H54 (cell line): ENCODE results near the gene IFNA17.
"Not testable (repeated sequence)": the region's sequence is repeated elsewhere in the genome, so short reads cannot be mapped to it uniquely, and the experiment has no call there.

Experiments used
- DNase-seq: peaks from one replicate; pipeline ENCODE4 v3.0.0; 2011; ENCODE audit warnings: low spot score, mixed read lengths; ENCODE audit not compliant: insufficient read length
- FAIRE-seq: peaks from 3 replicates; lab custom pipeline; 2011; peaks lifted over from hg19 to GRCh38; lab: Jason Lieb, UNC
- POLR2A ChIP-seq: IDR thresholded peaks from 2 replicates; pipeline ENCODE4 v1.6.1; 2011; ENCODE audit warnings: low read depth, mild to moderate bottlenecking, low read length

Gene IFNA17

DNA sequence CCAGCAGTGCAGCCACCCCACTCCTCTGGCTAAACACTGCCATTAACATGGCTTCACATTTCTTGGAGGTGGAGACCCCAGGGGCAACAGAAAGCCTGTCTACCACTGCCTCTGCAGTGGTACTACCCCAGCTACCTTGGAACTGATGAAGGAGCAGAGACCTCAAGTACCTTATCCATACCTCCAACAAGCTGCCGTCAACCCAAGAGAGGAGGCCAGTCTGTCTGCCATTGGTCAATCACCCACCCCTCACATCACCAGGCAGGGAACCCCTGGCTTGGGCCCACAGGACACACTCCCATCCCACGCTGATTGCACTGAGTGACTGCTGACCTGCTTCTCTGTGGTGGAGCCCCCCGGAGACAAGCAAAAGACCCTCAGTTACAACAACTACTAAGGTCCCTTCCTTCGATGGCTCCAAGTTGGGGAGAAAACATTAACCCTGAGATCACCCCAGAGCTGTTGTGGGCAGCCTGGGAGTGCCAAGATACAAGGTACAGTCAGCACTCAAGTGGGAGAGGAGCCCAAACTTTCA, 6.2 kb upstream of the IFNA17 start:
- TF ChIP-seq POLR2A: no peak
- no peak for FAIRE-seq
- no peak for DNase-seq

GRCh38 chr9:21233258-21233657, 5.2 kb upstream of the IFNA17 start:
- TF ChIP-seq POLR2A: no peak
- no peak for FAIRE-seq
- no peak for DNase-seq

- FAIRE-seq, DNase-seq: not testable (repeated sequence)
These were observed 10.8 kb downstream of the IFNA17 start, which contains the start of gene IFNA16 for GRCh38 chr9:21217211-21217610. Gene IFNA16, minus strand, starts transcription at chr9:21217311. Its CDS starts 6 bp downstream, at chr9:21217305.

DNA sequence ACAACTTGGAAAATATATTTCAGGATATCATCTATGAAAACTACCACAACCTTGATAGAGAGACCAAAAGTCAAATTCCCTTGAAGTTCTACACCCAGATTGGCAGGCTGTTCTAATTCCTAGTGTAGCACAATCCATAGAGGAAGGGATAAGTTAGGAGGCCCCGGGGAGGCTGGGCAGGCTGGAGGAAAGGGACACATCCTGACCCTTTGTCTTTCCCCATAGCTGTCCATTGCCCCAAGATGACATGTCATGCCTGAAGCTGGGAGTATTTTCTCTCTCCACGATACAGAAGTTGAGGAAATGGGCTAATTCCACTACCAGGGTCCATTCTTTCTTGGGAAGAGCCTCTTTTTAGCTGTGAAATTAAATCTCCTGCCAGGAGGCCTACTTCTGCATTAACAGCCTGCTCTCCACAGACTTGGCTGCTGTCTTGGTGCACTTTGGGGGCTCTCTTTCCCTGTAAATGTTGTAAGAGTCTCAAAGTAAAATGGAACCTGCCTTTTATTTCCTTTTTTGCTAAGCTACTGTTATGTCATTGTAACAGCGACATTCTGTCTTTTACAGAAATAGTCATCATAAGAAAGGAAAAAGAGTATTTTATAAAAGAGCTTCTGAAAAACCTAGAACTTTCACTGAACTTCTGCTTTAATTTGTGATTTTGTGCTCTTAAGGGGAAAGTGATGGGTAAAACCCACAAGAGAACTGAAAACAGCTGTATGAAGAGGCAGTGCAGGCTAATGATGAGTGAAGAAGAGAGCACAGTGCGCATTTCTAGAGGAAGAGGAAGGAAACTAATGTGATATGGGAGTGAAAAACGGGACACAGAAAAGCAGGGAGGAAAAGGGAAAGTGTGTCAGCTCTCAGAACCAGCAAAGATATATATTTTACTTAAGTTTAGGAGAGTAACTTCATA, 14.4 kb downstream of the IFNA17 start:
- DNase-seq: not testable (repeated sequence)
- FAIRE-seq: peak; percentile 78

GRCh38 chr9:21212160-21212559, 15.9 kb downstream of the IFNA17 start:
- not testable (repeated sequence) for FAIRE-seq, DNase-seq

- not testable (repeated sequence) for FAIRE-seq, DNase-seq
These were observed 17.2 kb downstream of the IFNA17 start for GRCh38 chr9:21210782-21211181.

DNA sequence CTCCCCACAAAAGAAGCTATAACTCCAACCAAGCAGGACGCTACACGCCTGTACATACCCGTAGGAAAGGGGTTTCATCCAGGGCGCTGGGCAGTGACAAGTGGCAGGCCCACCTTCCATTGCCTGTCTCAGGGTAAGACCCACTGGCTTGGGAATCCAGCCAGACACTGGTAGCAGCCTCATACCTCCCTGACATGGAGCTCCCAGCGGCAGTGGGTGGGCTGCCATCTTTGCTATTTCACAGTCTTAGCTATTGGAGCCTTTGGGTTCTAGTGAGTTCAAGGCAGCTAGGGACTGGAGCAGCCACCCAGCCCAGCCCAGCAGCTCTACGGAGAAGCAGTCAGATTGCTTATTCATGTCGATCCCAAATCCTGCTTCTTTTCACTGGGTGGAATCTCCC, 17.7 kb downstream of the IFNA17 start:
- TF ChIP-seq POLR2A: no peak

GRCh38 chr9:21207043-21207442, 21.0 kb downstream of the IFNA17 start, which contains the start of gene IFNA10:
Gene IFNA10, minus strand, starts transcription at chr9:21207143. Its CDS starts 46 bp downstream, at chr9:21207097.
- not testable (repeated sequence) for DNase-seq, FAIRE-seq

More for the DNA sequence above, 17.7 kb downstream of the IFNA17 start:
- no peak for DNase-seq
- no peak for FAIRE-seq

DNA sequence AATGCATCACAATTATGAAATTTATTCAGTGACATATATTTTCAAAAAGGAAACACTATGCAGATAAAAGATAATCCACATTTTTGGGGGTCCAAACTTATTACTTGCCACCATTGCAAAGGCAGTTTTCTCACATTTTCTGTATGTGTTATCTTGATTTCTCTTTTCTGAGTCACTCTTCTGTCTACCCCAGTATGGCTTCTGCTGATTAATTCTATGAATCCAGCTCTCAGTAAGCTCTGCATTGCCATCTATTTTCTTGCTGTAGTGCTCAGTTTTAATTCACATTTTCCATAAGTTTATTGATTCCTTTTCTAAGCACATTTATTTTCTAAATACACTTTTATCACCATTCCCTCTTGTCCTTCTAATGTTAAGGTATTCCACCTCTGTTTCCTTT, 22.8 kb downstream of the IFNA17 start:
- no peak for FAIRE-seq
- DNase-seq: no peak
- no peak for TF ChIP-seq POLR2A

- DNase-seq, FAIRE-seq: not testable (repeated sequence)
These were observed 25.9 kb downstream of the IFNA17 start, which contains the start of gene IFNA7 for GRCh38 chr9:21202105-21202504. Gene IFNA7, minus strand, starts transcription at chr9:21202205. Its CDS starts 40 bp downstream, at chr9:21202165.

GRCh38 chr9:21194867-21195776, 32.9 kb downstream of the IFNA17 start:
- FAIRE-seq: peak; percentile 81
- DNase-seq: not testable (repeated sequence)

DNA sequence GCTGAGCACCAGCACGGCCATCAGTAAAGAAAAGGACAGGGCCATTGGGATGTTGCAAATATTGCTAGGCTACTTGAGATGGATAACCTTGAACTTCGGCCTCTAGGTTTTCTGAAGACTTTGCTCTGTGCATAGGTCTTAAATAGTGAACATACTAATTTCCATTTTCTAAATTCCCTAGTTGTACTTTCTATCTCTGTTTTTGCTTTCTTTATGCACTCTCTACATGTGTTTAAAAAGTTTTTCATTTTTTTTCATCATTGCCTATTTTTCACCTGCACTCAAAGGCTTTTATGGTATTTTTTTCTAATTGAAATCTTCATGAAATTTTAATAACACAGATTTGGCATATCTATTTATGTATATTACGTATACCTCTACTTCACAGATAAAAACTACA, 40.5 kb downstream of the IFNA17 start, which contains the start of gene IFNA4:
IFNA4 (minus strand) TSS at position 101 of the 400 bp plus-strand sequence; CDS start at position 45, 56 bp downstream.
- not testable (repeated sequence) for DNase-seq, FAIRE-seq

GRCh38 chr9:21182810-21183736, 44.9 kb downstream of the IFNA17 start:
- peak; percentile 93 for FAIRE-seq

More at GRCh38 chr9:21182810-21183736, 44.9 kb downstream of the IFNA17 start:
- DNase-seq: not testable (repeated sequence)
